ENCODE results near the gene OTOG.

OTOG gene

GRCh38 chr11:17645190-17645970, 98.3 kb downstream of the OTOG start:
- Histone ChIP-seq H3K27me3 (peaks cover 29% of the 10 kb centered on the region), H3K4me1 (ENCODE audit: control insufficient read depth in 1 of 2, insufficient read depth in 1 of 2, low read depth in 1 of 2, low read length in 1 of 2) (no peaks in the 10 kb centered on the region), H3K27ac (no peak overlapping the region), H3K9me3 (no peaks in the 10 kb centered on the region), H3K36me3 (no peaks in the 10 kb centered on the region), H3K4me3 (ENCODE audit: low read depth in 1 of 2, low read length in 1 of 2) (no peak overlapping the region)
- TF ChIP-seq CTCF (IDR thresholded peaks at IDR 0.05), result no peak

GRCh38 chr11:17646451-17647145, 99.5 kb downstream of the OTOG start:
- Histone ChIP-seq H3K4me3 (ENCODE audit: low read depth in 1 of 2, low read length in 1 of 2) (no peak overlapping the region), H3K9me3 (no peaks in the 10 kb centered on the region), H3K4me1 (ENCODE audit: control insufficient read depth in 1 of 2, insufficient read depth in 1 of 2, low read depth in 1 of 2, low read length in 1 of 2) (no peaks in the 10 kb centered on the region), H3K36me3 (no peaks in the 10 kb centered on the region), H3K27me3 (peaks cover 41% of the 10 kb centered on the region), H3K27ac (no peak overlapping the region)
- TF ChIP-seq CTCF (IDR thresholded peaks at IDR 0.05), result no peak

GRCh38 chr11:17648528-17648927, 101.5 kb downstream of the OTOG start:
- H3K4me3 ChIP-seq (ENCODE audit: low read depth in 1 of 2, low read length in 1 of 2), result no peak overlapping the region
- peaks cover 52% of the 10 kb centered on the region for H3K27me3 ChIP-seq
- H3K36me3 ChIP-seq, result no peaks in the 10 kb centered on the region
- no peaks in the 10 kb centered on the region for H3K9me3 ChIP-seq
- no peak overlapping the region for H3K27ac ChIP-seq
- TF ChIP-seq CTCF (IDR thresholded peaks at IDR 0.05), result no peak
- no peaks in the 10 kb centered on the region for H3K4me1 ChIP-seq (ENCODE audit: control insufficient read depth in 1 of 2, insufficient read depth in 1 of 2, low read depth in 1 of 2, low read length in 1 of 2)

- H3K4me3 ChIP-seq (ENCODE audit: low read depth in 1 of 2, low read length in 1 of 2), result no peak overlapping the region
- no peak overlapping the region for H3K27ac ChIP-seq
- H3K4me1 ChIP-seq (ENCODE audit: control insufficient read depth in 1 of 2, insufficient read depth in 1 of 2, low read depth in 1 of 2, low read length in 1 of 2), result no peaks in the 10 kb centered on the region
- no peak for TF ChIP-seq CTCF (IDR thresholded peaks at IDR 0.05)
- peaks cover 52% of the 10 kb centered on the region for H3K27me3 ChIP-seq
- no peaks in the 10 kb centered on the region for H3K36me3 ChIP-seq
- no peaks in the 10 kb centered on the region for H3K9me3 ChIP-seq
These were observed 102.2 kb downstream of the OTOG start for GRCh38 chr11:17649261-17649660.

GRCh38 chr11:17649696-17650095, 102.6 kb downstream of the OTOG start:
- no peak overlapping the region for H3K4me3 ChIP-seq (ENCODE audit: low read depth in 1 of 2, low read length in 1 of 2)
- H3K36me3 ChIP-seq, result no peaks in the 10 kb centered on the region
- peaks cover 52% of the 10 kb centered on the region for H3K27me3 ChIP-seq
- H3K27ac ChIP-seq, result no peak overlapping the region
- H3K4me1 ChIP-seq (ENCODE audit: control insufficient read depth in 1 of 2, insufficient read depth in 1 of 2, low read depth in 1 of 2, low read length in 1 of 2), result no peaks in the 10 kb centered on the region
- H3K9me3 ChIP-seq, result no peaks in the 10 kb centered on the region
- no peak for TF ChIP-seq CTCF (IDR thresholded peaks at IDR 0.05)
